ENCODE results near the gene DACH2. TPM values are rescaled to one million over a fixed set of nuclear protein-coding genes. Genes with fewer than 3 reads are reported as not detected.

DACH2 gene
- total and polyA plus RNA-seq, 9 donors: 0.17 to 4.8 (median 0.53) TPM

DNA sequence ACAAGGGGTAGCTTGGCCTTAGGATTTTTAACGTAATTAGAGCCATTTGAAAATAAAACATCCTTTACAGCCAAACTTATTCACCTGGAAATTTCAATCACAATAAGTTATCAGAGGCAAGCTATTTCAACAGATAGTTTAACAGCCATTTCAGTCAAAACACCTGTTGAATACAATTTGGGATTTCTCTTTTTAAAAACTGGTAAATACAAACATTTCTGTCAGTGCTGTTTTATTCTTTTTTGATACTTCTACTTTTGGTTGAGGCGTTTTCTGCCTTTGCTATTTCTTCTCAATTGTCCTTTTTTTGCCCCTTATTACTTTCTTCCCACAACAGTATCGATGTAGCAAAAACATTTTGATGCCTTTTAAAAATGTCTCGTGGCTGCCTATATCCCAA lies 2.1 kb upstream of the DACH2 start:
- no peak overlapping the region for H3K4me3 ChIP-seq
- intact Hi-C loops (cut with DNase I): no loop called here
- TF ChIP-seq POLR2A (IDR thresholded peaks at IDR 0.05): no peak
- TF ChIP-seq CTCF (IDR thresholded peaks at IDR 0.05): no peak
- TF ChIP-seq EP300 (IDR thresholded peaks at IDR 0.05): no peak
- 53 to 62% (median 56%) methylated on average over 4 of the region's 4 CpGs for WGBS, 3 donors
- H3K27me3 ChIP-seq: no peaks in the 10 kb centered on the region
- H3K9me3 ChIP-seq: no peaks in the 10 kb centered on the region
- no peak overlapping the region for H3K27ac ChIP-seq
- no peaks in the 10 kb centered on the region for H3K36me3 ChIP-seq
- DNase-seq: no peak
- H3K4me1 ChIP-seq (ENCODE audit: insufficient read depth): peaks cover 3% of the 10 kb centered on the region

DNA sequence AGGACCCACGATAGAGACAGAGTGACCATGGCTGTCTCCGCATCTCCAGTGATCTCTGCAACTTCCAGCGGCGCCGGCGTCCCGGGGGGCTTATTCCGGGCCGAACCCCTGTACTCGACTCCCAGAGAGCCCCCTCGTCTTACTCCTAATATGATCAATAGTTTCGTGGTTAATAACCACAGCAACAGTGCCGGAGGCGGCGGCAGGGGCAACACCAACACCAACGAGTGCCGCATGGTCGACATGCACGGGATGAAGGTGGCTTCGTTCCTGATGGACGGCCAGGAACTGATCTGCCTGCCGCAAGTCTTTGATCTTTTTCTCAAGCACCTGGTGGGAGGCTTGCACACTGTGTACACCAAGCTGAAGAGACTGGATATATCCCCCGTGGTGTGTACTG lies 343 bp downstream of the DACH2 start:
- no peak for DNase-seq
- Histone ChIP-seq H3K9me3 (no peaks in the 10 kb centered on the region), H3K4me3 (peak overlapping the region; percentile 41), H3K27ac (no peak overlapping the region), H3K4me1 (ENCODE audit: insufficient read depth) (peaks cover 3% of the 10 kb centered on the region), H3K36me3 (no peaks in the 10 kb centered on the region), H3K27me3 (no peaks in the 10 kb centered on the region)
- TF ChIP-seq EP300 (IDR thresholded peaks at IDR 0.05) (no peak), CTCF (IDR thresholded peaks at IDR 0.05) (no peak), POLR2A (IDR thresholded peaks at IDR 0.05) (no peak)
- intact Hi-C loops (cut with DNase I): no loop called here
- WGBS, 3 donors: 27 to 35% (median 34%) methylated on average over 22 to 23 of the region's 23 CpGs

- peak overlapping the region; percentile 41 for H3K4me3 ChIP-seq
- intact Hi-C loops (cut with DNase I): no loop called here
- DNase-seq: no peak
- H3K36me3 ChIP-seq: no peaks in the 10 kb centered on the region
- no peaks in the 10 kb centered on the region for H3K27me3 ChIP-seq
- WGBS, 3 donors: 29 to 37% (median 33%) methylated on average over 11 of the region's 11 CpGs
- H3K4me1 ChIP-seq (ENCODE audit: insufficient read depth): peaks cover 3% of the 10 kb centered on the region
- H3K27ac ChIP-seq: no peak overlapping the region
- TF ChIP-seq CTCF (IDR thresholded peaks at IDR 0.05) (no peak), EP300 (IDR thresholded peaks at IDR 0.05) (no peak), POLR2A (IDR thresholded peaks at IDR 0.05) (no peak)
- H3K9me3 ChIP-seq: no peaks in the 10 kb centered on the region
Measured at GRCh38 chrX:86149119-86149518, 868 bp downstream of the DACH2 start.

- no peaks in the 10 kb centered on the region for H3K27me3 ChIP-seq
- intact Hi-C loops (cut with DNase I): no loop called here
- DNase-seq: no peak
- H3K36me3 ChIP-seq: no peaks in the 10 kb centered on the region
- TF ChIP-seq EP300 (IDR thresholded peaks at IDR 0.05) (no peak), POLR2A (IDR thresholded peaks at IDR 0.05) (no peak), CTCF (IDR thresholded peaks at IDR 0.05) (no peak)
- 51 to 59% (median 56%) methylated on average over 3 of the region's 3 CpGs for WGBS, 3 donors
- no peak overlapping the region for H3K4me3 ChIP-seq
- no peak overlapping the region for H3K27ac ChIP-seq
- no peaks in the 10 kb centered on the region for H3K4me1 ChIP-seq (ENCODE audit: insufficient read depth)
- no peaks in the 10 kb centered on the region for H3K9me3 ChIP-seq
Measured at GRCh38 chrX:86154553-86154952, 6.3 kb downstream of the DACH2 start.

DNA sequence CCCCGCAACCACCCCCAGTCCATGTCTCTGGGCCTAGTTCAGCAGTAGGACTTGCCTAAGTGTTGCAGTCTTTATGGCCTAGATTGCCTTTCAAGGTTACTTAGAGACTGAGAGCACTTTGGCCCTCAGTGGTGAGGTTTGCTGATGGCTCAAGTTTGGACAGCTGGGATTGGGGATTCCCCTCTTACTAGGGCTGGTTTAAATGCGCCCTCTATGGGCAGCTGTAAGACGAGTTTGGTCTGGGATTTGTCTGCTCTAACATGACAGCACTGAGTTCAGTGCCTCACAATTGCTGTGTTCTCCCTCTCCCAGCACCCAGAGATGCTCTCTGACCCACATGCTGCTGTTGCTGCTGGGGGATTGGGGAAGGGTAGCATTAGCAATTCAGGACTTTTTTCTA lies 23.1 kb downstream of the DACH2 start:
- no peaks in the 10 kb centered on the region for H3K9me3 ChIP-seq
- WGBS, 3 donors: 31 to 42% (median 35%) methylated on average over 3 of the region's 3 CpGs
- no peaks in the 10 kb centered on the region for H3K36me3 ChIP-seq
- intact Hi-C loops (cut with DNase I): no loop called here
- no peak overlapping the region for H3K4me3 ChIP-seq
- TF ChIP-seq EP300 (IDR thresholded peaks at IDR 0.05): no peak
- TF ChIP-seq POLR2A (IDR thresholded peaks at IDR 0.05): no peak
- H3K4me1 ChIP-seq (ENCODE audit: insufficient read depth): no peaks in the 10 kb centered on the region
- DNase-seq: no peak
- H3K27me3 ChIP-seq: no peaks in the 10 kb centered on the region
- H3K27ac ChIP-seq: no peak overlapping the region

Measured in ovary (tissue), 9 donors.